Measurements from ENCODE around the gene BMF.
A peak's percentile ranks its signal among the peaks of the same experiment; 100 is the strongest.
"Not testable (repeated sequence)": the region's sequence is repeated elsewhere in the genome, so short reads cannot be mapped to it uniquely, and the experiment has no call there.

The BMF gene

GRCh38 chr15:40108855-40109735, at the start of gene BMF:
TSS of gene BMF (minus strand) at chr15:40108879. CDS start at chr15:40106086, 2,793 bp downstream.
- DNase-seq: peak; percentile 95

- no peak for DNase-seq
Observed at GRCh38 chr15:40157778-40158447, 49.2 kb upstream of the BMF start.

GRCh38 chr15:40155270-40155910, 46.7 kb upstream of the BMF start:
- DNase-seq: no peak

GRCh38 chr15:40154821-40155220, 46.1 kb upstream of the BMF start:
- DNase-seq: not testable (repeated sequence)

GRCh38 chr15:40151991-40152390, 43.3 kb upstream of the BMF start:
- DNase-seq: no peak

- no peak for DNase-seq
Observed at GRCh38 chr15:40151499-40151898, 42.8 kb upstream of the BMF start.

- peak; percentile 20 for DNase-seq
Observed at GRCh38 chr15:40150163-40150925, 41.7 kb upstream of the BMF start.

GRCh38 chr15:40149339-40149738, 40.7 kb upstream of the BMF start:
- no peak for DNase-seq

GRCh38 chr15:40146037-40146436, 37.4 kb upstream of the BMF start:
- DNase-seq: no peak

- no peak for DNase-seq
Observed at GRCh38 chr15:40142428-40142827, 33.7 kb upstream of the BMF start.

- DNase-seq: not testable (repeated sequence)
Observed at GRCh38 chr15:40138201-40138570, 29.5 kb upstream of the BMF start.

- DNase-seq: no peak
Observed at GRCh38 chr15:40137303-40138200, 28.9 kb upstream of the BMF start.

GRCh38 chr15:40136470-40137302, 28.0 kb upstream of the BMF start:
- no peak for DNase-seq

- DNase-seq: not testable (repeated sequence)
Observed at GRCh38 chr15:40135846-40136450, 27.3 kb upstream of the BMF start.

- DNase-seq: no peak
Observed at GRCh38 chr15:40134885-40135284, 26.2 kb upstream of the BMF start.

- DNase-seq: no peak
Observed at GRCh38 chr15:40133544-40133943, 24.9 kb upstream of the BMF start.

- no peak for DNase-seq
Observed at GRCh38 chr15:40130799-40131502, 22.3 kb upstream of the BMF start.

GRCh38 chr15:40130118-40130517, 21.4 kb upstream of the BMF start:
- no peak for DNase-seq

- no peak for DNase-seq
Observed at GRCh38 chr15:40128766-40129660, 20.3 kb upstream of the BMF start.
